H1 (cell line): ENCODE results near the gene ADAT3. TPM values are rescaled to one million over a fixed set of nuclear protein-coding genes. Genes with fewer than 3 reads are reported as not detected.

Experiments
- CTCF ChIA-PET: fragments of 300-600 bp; sonication (Branson Sonifier 250); formaldehyde crosslinking; loops from one replicate; lab custom pipeline; 2021; ENCODE audit not compliant: partially characterized antibody; lab: Charles Lee
- POLR2A ChIA-PET: fragments of 300-600 bp; sonication (Branson Sonifier 250); formaldehyde crosslinking; loops from one replicate; lab custom pipeline; 2021; ENCODE audit warnings: inconsistent platforms; ENCODE audit not compliant: partially characterized antibody; lab: Charles Lee
- DNase-seq, 2 experiments: peaks; one replicate each; pipeline versions ENCODE4 v3.0.0 to v3.0.0-alpha.2; 2010 to 2022; ENCODE audit warnings: low spot score in 2 of 2, low read depth in 1 of 2, mixed read lengths in 1 of 2
- FAIRE-seq: peaks from 2 replicates; lab custom pipeline; 2011; peaks lifted over from hg19 to GRCh38; lab: Jason Lieb, UNC
- H2AFZ ChIP-seq: 2 replicates; pipeline ENCODE4 v1.8.1; 2012; ENCODE audit warnings: low read length, inconsistent platforms
- H2AK5ac ChIP-seq: 2 replicates; pipeline ENCODE4 v1.6.1; 2013; ENCODE audit warnings: low read depth, low read length
- H2BK120ac ChIP-seq: replicated peaks from 2 replicates; pipeline ENCODE3; 2013; ENCODE audit warnings: low read depth, low read length, inconsistent platforms
- H2BK12ac ChIP-seq: 2 replicates; pipeline ENCODE4 v1.6.1; 2013; ENCODE audit warnings: low read depth, low read length
- H2BK15ac ChIP-seq: 2 replicates; pipeline ENCODE4 v1.6.1; 2013; ENCODE audit warnings: low read length
- H2BK20ac ChIP-seq: 2 replicates; pipeline ENCODE4 v1.6.1; 2013; ENCODE audit warnings: low read length
- H2BK5ac ChIP-seq: 2 replicates; pipeline ENCODE4 v1.6.1; 2013; ENCODE audit warnings: low read depth, low read length
- H3K14ac ChIP-seq: 2 replicates; pipeline ENCODE4 v1.6.1; 2013; ENCODE audit warnings: inconsistent platforms; ENCODE audit not compliant: insufficient read length
- H3K18ac ChIP-seq: 2 replicates; pipeline ENCODE4 v1.6.1; 2013; ENCODE audit warnings: low read length; ENCODE audit errors: extremely low read depth
- H3K23ac ChIP-seq: 2 replicates; pipeline ENCODE4 v1.6.1; 2013; ENCODE audit warnings: inconsistent platforms; ENCODE audit not compliant: insufficient read length
- H3K23me2 ChIP-seq: 2 replicates; pipeline ENCODE4 v1.6.1; 2013; ENCODE audit warnings: low read depth, low read length
- H3K27ac ChIP-seq: 2 replicates; pipeline ENCODE4 v1.6.1; 2011; ENCODE audit warnings: low read depth, low read length, inconsistent platforms
- H3K27me3 ChIP-seq, 4 experiments: replicated peaks in 1 of 4; 1 replicate in 1 of 4; 2 replicates in 3 of 4; pipeline versions ENCODE4 v1.6.1 to v1.8.1; 2011 to 2013; ENCODE audit warnings: low read length in 3 of 4, mild to moderate bottlenecking in 3 of 4, inconsistent platforms in 2 of 4, mixed read lengths in 2 of 4, moderate library complexity in 1 of 4; ENCODE audit not compliant: control insufficient read depth in 3 of 4, insufficient read depth in 3 of 4; ENCODE audit errors: extremely low read depth in 1 of 4
- H3K36me3 ChIP-seq, 4 experiments: 2 replicates each; pipeline versions ENCODE4 v1.6.1 to v1.8.1; 2011 to 2013; ENCODE audit warnings: mild to moderate bottlenecking in 4 of 4, low read length in 3 of 4, moderate library complexity in 2 of 4, control low read depth in 1 of 4, inconsistent platforms in 1 of 4; ENCODE audit not compliant: insufficient read depth in 4 of 4, control insufficient read depth in 2 of 4
- H3K4ac ChIP-seq: replicated peaks from 2 replicates; pipeline ENCODE3; 2013; ENCODE audit warnings: low read length, low read depth, mixed read lengths, inconsistent platforms; ENCODE audit not compliant: insufficient read length
- H3K4me1 ChIP-seq, 4 experiments: replicated peaks in 1 of 4; 1 replicate in 1 of 4; 2 replicates in 3 of 4; pipeline versions ENCODE4 v1.6.1 to v1.8.1; 2011 to 2013; ENCODE audit warnings: low read length in 3 of 4, inconsistent platforms in 2 of 4, mixed read lengths in 1 of 4; ENCODE audit not compliant: insufficient read depth in 4 of 4, control insufficient read depth in 3 of 4
- H3K4me2 ChIP-seq, 2 experiments: 2 replicates each; pipeline versions ENCODE4 v1.6.1 to v1.8.1; 2011 to 2013; ENCODE audit warnings: low read depth in 2 of 2, low read length in 2 of 2, control low read depth in 1 of 2, inconsistent platforms in 1 of 2, mild to moderate bottlenecking in 1 of 2; ENCODE audit not compliant: insufficient read depth in 1 of 2
- H3K4me3 ChIP-seq, 4 experiments: fragments of 200-600, 300-600 bp in 1 of 4; sonication (generic), shearing (Covaris generic), sonication (Bioruptor Twin) in 1 of 4; 2 replicates each; pipeline versions ENCODE4 v1.5.1 to v1.8.1; 2011 to 2016; ENCODE audit warnings: low read length in 4 of 4, low read depth in 3 of 4, control low read depth in 2 of 4, inconsistent platforms in 2 of 4, mild to moderate bottlenecking in 2 of 4, mixed read lengths in 1 of 4, moderate library complexity in 1 of 4; ENCODE audit not compliant: insufficient read depth in 2 of 4; ENCODE audit errors: extremely low read depth in 1 of 4
- H3K56ac ChIP-seq: replicated peaks from 2 replicates; pipeline ENCODE3; 2013; ENCODE audit warnings: low read depth, mild to moderate bottlenecking, mixed read lengths, low read length, inconsistent platforms; ENCODE audit not compliant: insufficient read length
- H3K79me1 ChIP-seq: 2 replicates; pipeline ENCODE4 v1.6.1; 2013; ENCODE audit warnings: low read depth, low read length, control low read depth
- H3K79me2 ChIP-seq, 2 experiments: 2 replicates each; pipeline versions ENCODE4 v1.6.1 to v1.8.1; 2012 to 2013; ENCODE audit warnings: low read length in 2 of 2, mild to moderate bottlenecking in 2 of 2, inconsistent platforms in 1 of 2; ENCODE audit not compliant: insufficient read depth in 2 of 2, control insufficient read depth in 1 of 2
- H3K9ac ChIP-seq, 4 experiments: replicated peaks in 1 of 4; 1 replicate in 1 of 4; 2 replicates in 3 of 4; pipeline versions ENCODE4 v1.6.1 to v1.8.1; 2011 to 2013; ENCODE audit warnings: low read depth in 3 of 4, low read length in 3 of 4, control low read depth in 2 of 4, mild to moderate bottlenecking in 2 of 4, moderate library complexity in 2 of 4, inconsistent platforms in 1 of 4; ENCODE audit errors: extremely low read depth in 1 of 4
- H3K9me3 ChIP-seq, 2 experiments: 2 replicates each; pipeline versions ENCODE4 v1.6.1 to v1.8.1; 2012 to 2013; ENCODE audit warnings: mild to moderate bottlenecking in 2 of 2, moderate library complexity in 2 of 2, control low read depth in 1 of 2, inconsistent platforms in 1 of 2, low read depth in 1 of 2, low read length in 1 of 2, mixed read lengths in 1 of 2; ENCODE audit not compliant: insufficient read depth in 2 of 2
- H4K20me1 ChIP-seq, 2 experiments: replicated peaks in 1 of 2; 2 replicates each; pipeline versions ENCODE3 to v1.8.1; 2011 to 2013; ENCODE audit warnings: inconsistent platforms in 2 of 2, low read length in 2 of 2, mild to moderate bottlenecking in 1 of 2; ENCODE audit not compliant: insufficient read depth in 2 of 2, control insufficient read depth in 1 of 2
- H4K5ac ChIP-seq: 2 replicates; pipeline ENCODE4 v1.6.1; 2013; ENCODE audit warnings: low read length, low read depth, mixed read lengths, inconsistent platforms; ENCODE audit not compliant: insufficient read length
- H4K8ac ChIP-seq: 2 replicates; pipeline ENCODE4 v1.8.0; 2013; ENCODE audit warnings: mild to moderate bottlenecking, moderate library complexity, low read length, inconsistent platforms; ENCODE audit not compliant: insufficient read depth; ENCODE audit errors: extremely low read depth
- H4K91ac ChIP-seq: replicated peaks from 2 replicates; pipeline ENCODE3; 2013; ENCODE audit warnings: low read length, mixed read lengths, inconsistent platforms; ENCODE audit not compliant: insufficient read length
- CBX5 ChIP-seq: fragments of 300-800, 300-1000 bp; sonication (generic); IDR thresholded peaks from 2 replicates; pipeline ENCODE4 v1.7.1; 2016; ENCODE audit warnings: antibody characterized with exemption, low read length, low read depth
- EGR1 ChIP-seq: IDR thresholded peaks from 2 replicates; pipeline ENCODE4 v1.6.1; 2011; ENCODE audit warnings: low read depth, low read length, borderline replicate concordance
- POLR2AphosphoS5 ChIP-seq: IDR thresholded peaks from 2 replicates; pipeline ENCODE4 v1.6.1; 2011; ENCODE audit warnings: low read depth, low read length
- POU5F1 ChIP-seq: IDR thresholded peaks from 2 replicates; pipeline ENCODE4 v1.6.1; 2011; ENCODE audit warnings: low read depth, mild to moderate bottlenecking, low read length, moderate library complexity
- SRF ChIP-seq: IDR thresholded peaks from 2 replicates; pipeline ENCODE4 v1.6.1; 2011; ENCODE audit warnings: mild to moderate bottlenecking, low read depth, low read length, moderate library complexity
- WGBS, 2 experiments: shearing (Covaris generic) in 1 of 2; methylation state at CpG; one replicate each; pipeline versions ENCODE4 v1.1.6 to v1.1.7; 2013 to 2015; ENCODE audit warnings: low lambda C conversion rate in 2 of 2, mixed read lengths in 2 of 2, inconsistent platforms in 1 of 2, low coverage in 1 of 2, missing lambda C conversion rate in 1 of 2; ENCODE audit not compliant: insufficient replicate concordance in 2 of 2, insufficient coverage in 1 of 2, insufficient read length in 1 of 2; ENCODE audit errors: extremely low coverage in 1 of 2, missing lambda C conversion rate in 1 of 2; 5-methylcytosine and 5-hydroxymethylcytosine counted together
- polyA plus RNA-seq, 7 experiments: library from polyadenylated mRNA; depleted of rRNA in 3 of 7; stranded (reverse) in 5 of 7; unstranded in 2 of 7; fragments of >200 nt in 5 of 7; fragments of 200-250 nt in 2 of 7; gene quantifications; 1 replicate in 5 of 7; 2 replicates in 1 of 7; 4 replicates in 1 of 7; pipeline versions ENCODE4 v1.2.1 to v1.2.3, GENCODE V29; 2011 to 2013; ENCODE audit warnings: missing spikeins in 2 of 7, mixed read lengths in 2 of 7
- total RNA-seq: library from RNA; stranded (reverse); fragmentation: NEBNext Ultra II Directional; extraction: Animal tissue kit (Norgen Biotek cat#: 25700); gene quantifications from 2 replicates; pipeline ENCODE4 v1.2.1, GENCODE V29; 2021

The ADAT3 gene
- total and polyA plus RNA-seq, 2 of the 8 experiments (the other 6 are each of a cell fraction or from before 2014, with no cell fraction given), result 5.4 to 10.8 TPM

- TF ChIP-seq EGR1 (no peak), CBX5 (no peak), POLR2AphosphoS5 (no peak), POU5F1 (no peak), SRF (no peak)
- Histone ChIP-seq H4K91ac (no peak overlapping the region), H4K5ac (no peak overlapping the region), H3K4me2 (no peak overlapping the region), H3K9ac (no peak overlapping the region), H2BK120ac (no peak overlapping the region), H3K23ac (no peak overlapping the region), H3K9me3 (peaks cover 3 to 9% of the 10 kb centered on the region in 2 experiments; a peak in 2 of 4 replicates), H2BK15ac (no peak overlapping the region), H3K23me2 (peaks cover 6% of the 10 kb centered on the region; the same call in 1 of the 2 replicates), H3K27me3 (no peaks in the 10 kb centered on the region; a peak in 1 of 7 replicates), H2BK12ac (no peak overlapping the region), H4K20me1 (no peaks in the 10 kb centered on the region), H3K14ac (no peak overlapping the region), H2AFZ (no peak overlapping the region), H3K36me3 (no peaks in the 10 kb centered on the region), H3K56ac (no peak overlapping the region), H2BK5ac (no peak overlapping the region), H3K79me1 (no peaks in the 10 kb centered on the region), H3K27ac (no peak overlapping the region), H3K79me2 (no peaks in the 10 kb centered on the region), H3K18ac (no peak overlapping the region), H3K4me3 (no peak overlapping the region), H2AK5ac (no peak overlapping the region), H2BK20ac (no peak overlapping the region), H3K4me1 (peaks cover 0 to 6% (median 4%) of the 10 kb centered on the region in 4 experiments; a peak in 4 of 7 replicates), H3K4ac (no peak overlapping the region), H4K8ac (no peak overlapping the region)
- FAIRE-seq (no peak), DNase-seq (no peak)
- WGBS, 2 experiments, result 95% methylated on average over 1 of the region's 1 CpG; no CpG with 5 or more reads in 1 of the 2 experiments
- POLR2A ChIA-PET, result interaction anchor here (0.7 kb wide), 1 partner anchor 37 kb away, joined by 3 read pairs; no protein-coding TSS in a partner anchor
- CTCF ChIA-PET, result interaction anchor here (0.6 to 3.0 kb wide), 7 partner anchors 14 to 386 kb away, joined by 3 to 16 read pairs (median 4); no protein-coding TSS in a partner anchor
These were observed 26.2 kb downstream of the ADAT3 start for GRCh38 chr19:1931445-1931844.
